GM18909 (cell line): Measurements from ENCODE around the gene ZMYND19.
"Not testable (repeated sequence)": the region's sequence is repeated elsewhere in the genome, so short reads cannot be mapped to it uniquely, and the experiment has no call there.

Experiments
- ATAC-seq: cut with Tn5 transposase; IDR thresholded peaks from one replicate; pipeline ENCODE4 v1.9.1; 2021; ENCODE audit warnings: mild to moderate bottlenecking; ENCODE audit not compliant: unreplicated experiment, poor library complexity

Gene ZMYND19

DNA sequence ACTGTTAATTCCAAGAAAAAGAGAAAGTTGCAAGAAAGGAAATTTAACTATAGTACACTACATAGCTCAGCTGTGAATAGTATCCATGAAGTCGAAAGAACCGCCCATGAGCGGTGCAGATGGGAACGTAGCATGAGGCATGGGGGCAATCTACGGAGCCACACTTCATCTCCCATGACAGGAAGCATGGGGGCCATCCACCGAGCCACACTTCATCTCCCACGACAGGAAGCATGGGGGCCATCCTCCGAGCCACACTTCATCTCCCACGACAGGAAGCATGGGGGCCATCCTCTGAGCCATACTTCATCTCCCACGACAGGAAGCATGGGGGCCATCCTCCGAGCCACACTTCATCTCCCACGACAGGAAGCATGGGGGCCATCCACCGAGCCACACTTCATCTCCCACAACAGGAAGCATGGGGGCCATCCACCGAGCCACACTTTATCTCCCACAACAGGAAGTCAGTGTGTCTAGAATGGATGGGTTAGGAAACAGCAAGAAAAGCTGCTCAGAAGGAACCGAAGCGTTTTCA, 53.6 kb downstream of the ZMYND19 start:
- not testable (repeated sequence) for ATAC-seq

GRCh38 chr9:137535120-137535428, 55.2 kb downstream of the ZMYND19 start:
- no peak for ATAC-seq

GRCh38 chr9:137534256-137535119, 55.8 kb downstream of the ZMYND19 start:
- ATAC-seq, result no peak

GRCh38 chr9:137532891-137533468, 57.3 kb downstream of the ZMYND19 start:
- ATAC-seq, result not testable (repeated sequence)
